ENCODE data around the gene CLC. TPM values are rescaled to one million over a fixed set of nuclear protein-coding genes. Genes with fewer than 3 reads are reported as not detected.
"Not testable (repeated sequence)": the region's sequence is repeated elsewhere in the genome, so short reads cannot be mapped to it uniquely, and the experiment has no call there.

CLC gene
- polyA plus RNA-seq, 1 donor from 2014 or later, result not detected

DNA sequence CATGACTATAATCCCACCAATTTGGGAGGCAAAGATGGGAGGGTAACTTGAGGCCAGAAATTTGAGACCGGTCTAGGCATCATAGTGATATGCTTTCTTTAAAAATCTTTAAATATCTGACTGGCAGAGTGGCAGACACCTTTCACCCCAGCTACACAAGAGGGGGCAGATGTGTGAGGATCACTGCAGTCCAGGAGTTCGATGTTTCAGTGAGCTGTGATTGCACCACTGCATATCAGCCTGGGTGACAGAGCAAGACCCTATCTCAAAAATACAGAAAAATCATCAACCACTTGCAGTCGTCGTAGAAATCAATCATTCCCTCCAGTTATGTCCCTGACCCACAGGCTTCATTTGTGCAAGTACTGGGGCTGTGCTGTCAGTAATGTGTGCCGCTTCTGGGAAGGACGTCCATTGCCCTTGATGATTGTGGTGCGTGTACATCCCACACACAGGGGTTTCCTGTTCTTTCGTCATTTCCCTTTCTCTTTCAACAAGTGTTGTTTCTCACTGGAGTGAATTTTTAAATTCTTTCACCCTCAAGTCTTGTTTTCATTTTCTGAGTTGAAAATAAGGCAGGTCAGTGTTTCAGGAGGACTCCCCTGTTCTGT lies 32.1 kb downstream of the CLC start:
- Mint-ChIP-seq H3K4me1 (peaks cover 0 to 6% (median 0%) of the 10 kb centered on the region in 3 donors), H3K27me3 (peaks cover 13% of the 10 kb centered on the region), H3K9me3 (peaks cover 0 to 3% (median 0%) of the 10 kb centered on the region in 3 donors), H3K36me3 (no peaks in the 10 kb centered on the region), H3K27ac (peak overlapping the region in 1 of 3 donors; percentile 13), H3K4me3 (no peak overlapping the region)

DNA sequence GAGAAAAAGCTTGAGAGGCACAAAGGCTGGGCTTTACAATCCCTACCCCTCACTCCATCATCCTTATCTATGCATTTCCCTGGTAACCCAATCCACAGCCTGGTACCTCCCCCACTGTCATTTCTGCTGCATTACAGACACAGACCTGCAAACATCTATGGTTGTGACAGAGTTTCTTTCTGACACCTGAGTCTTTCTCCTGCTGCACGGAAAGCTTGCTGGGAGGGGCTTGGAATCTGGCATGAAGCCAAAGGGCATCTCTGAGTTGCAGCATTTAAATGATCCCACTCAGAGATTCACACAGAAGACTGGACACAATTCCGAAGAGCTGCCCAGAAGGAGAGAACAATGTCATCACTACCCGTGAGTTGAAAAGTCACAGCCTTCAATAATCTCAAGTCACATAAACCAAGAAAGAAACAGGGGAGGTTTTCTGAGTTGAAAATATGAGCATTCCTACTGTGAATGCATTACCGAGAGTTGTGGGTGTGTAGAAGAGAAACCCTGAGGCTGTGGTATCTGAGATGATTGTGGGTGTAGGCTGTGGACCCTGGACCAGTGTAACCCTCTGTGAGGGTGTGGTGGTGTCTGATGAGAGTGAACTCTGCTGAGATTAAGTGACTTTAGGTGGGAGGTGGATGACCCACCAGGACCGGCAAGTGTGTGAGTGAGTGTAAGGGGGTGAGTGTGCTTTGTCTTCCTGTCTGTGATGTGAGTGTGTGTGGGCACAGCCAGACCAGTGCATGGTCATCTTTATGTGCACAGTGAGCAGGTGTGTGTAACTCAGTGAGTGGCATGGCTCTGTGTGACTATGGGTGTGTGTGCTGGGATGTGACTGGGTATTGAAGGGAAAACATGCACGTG lies 33.4 kb downstream of the CLC start, which contains the start of gene LGALS14:
Gene LGALS14 (plus strand): TSS at position 301 of the 864 bp plus-strand sequence. CDS start 48 bp downstream, at position 349.
- peaks cover 19% of the 10 kb centered on the region for H3K27me3 Mint-ChIP-seq
- peaks cover 0 to 6% (median 0%) of the 10 kb centered on the region in 3 donors for H3K4me1 Mint-ChIP-seq
- H3K27ac Mint-ChIP-seq, result no peak within 1 kb of the TSS
- H3K4me3 Mint-ChIP-seq, result peak within 1 kb of the TSS in 1 of 4 donors; percentile 6
- peaks cover 0 to 3% (median 0%) of the 10 kb centered on the region in 3 donors for H3K9me3 Mint-ChIP-seq
- no peaks in the 10 kb centered on the region for H3K36me3 Mint-ChIP-seq

DNA sequence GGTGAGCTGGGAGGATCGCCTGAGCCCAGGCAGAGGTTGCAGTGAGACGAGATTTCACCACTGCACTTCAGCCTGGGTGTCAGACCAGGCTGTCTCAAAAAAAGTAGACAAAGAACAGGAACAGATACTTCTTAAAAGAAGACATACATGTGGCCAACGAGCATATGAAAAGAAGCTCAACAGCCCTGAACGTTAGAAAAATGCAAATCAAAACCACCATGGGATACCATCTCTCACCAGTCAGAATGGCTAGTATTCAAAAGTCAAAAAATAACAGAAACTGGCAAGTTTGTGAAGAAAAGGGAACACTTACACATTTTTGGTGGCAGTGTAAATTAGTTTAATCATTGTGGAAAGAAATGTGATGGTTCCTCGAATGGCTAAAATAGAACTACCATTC lies 36.5 kb downstream of the CLC start:
- Mint-ChIP-seq H3K36me3 (no peaks in the 10 kb centered on the region), H3K27me3 (peaks cover 23% of the 10 kb centered on the region), H3K27ac (no peak overlapping the region), H3K4me1 (peaks cover 0 to 6% (median 0%) of the 10 kb centered on the region in 3 donors), H3K9me3 (peaks cover 0 to 3% (median 0%) of the 10 kb centered on the region in 3 donors), H3K4me3 (no peak overlapping the region)

DNA sequence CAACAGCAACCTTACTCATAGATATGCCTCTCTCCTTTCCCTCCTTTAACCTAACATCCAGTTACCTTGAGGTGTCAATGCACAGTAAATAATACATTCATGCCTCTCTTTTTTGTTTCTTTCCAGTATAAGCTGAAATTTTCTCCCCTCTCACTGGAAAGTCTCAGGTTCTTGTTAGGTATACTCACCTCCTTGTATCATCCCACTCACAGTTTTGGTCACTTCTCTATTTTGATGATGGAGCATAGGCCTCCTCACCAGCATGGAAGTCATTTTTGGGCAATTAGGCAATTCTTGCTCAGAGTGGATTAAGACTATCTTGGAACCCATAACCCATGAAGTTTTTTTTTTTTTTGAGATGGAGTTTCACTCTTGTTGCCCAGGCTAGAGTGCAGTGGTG lies 39.3 kb downstream of the CLC start:
- Mint-ChIP-seq H3K4me1 (no peaks in the 10 kb centered on the region), H3K27me3 (peaks cover 29% of the 10 kb centered on the region), H3K4me3 (no peak overlapping the region), H3K36me3 (no peaks in the 10 kb centered on the region), H3K27ac (no peak overlapping the region), H3K9me3 (peaks cover 0 to 3% (median 0%) of the 10 kb centered on the region in 3 donors)

DNA sequence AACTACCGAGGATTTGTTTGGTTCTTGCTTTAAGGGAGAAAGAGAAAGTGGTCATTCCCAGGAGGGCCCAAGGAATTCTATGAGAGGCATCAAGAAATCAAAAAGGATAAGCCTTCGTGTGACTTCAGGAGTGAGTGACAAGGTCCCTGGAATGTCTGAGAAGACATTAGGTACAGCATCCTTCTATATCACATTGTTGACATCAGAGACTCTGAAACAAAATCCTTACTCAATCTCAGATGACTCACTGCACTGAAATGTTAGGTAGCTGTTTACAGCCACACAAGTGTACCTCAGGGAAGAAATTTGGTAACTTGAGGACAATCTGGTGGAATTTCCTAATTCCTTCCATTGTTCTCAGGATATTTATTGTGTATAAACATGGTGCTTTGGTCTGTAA lies 41.4 kb downstream of the CLC start:
- H3K4me3 Mint-ChIP-seq, result no peak overlapping the region
- H3K36me3 Mint-ChIP-seq, result no peaks in the 10 kb centered on the region
- no peaks in the 10 kb centered on the region for H3K9me3 Mint-ChIP-seq
- no peak overlapping the region for H3K27ac Mint-ChIP-seq
- no peaks in the 10 kb centered on the region for H3K4me1 Mint-ChIP-seq
- H3K27me3 Mint-ChIP-seq, result peaks cover 20% of the 10 kb centered on the region

DNA sequence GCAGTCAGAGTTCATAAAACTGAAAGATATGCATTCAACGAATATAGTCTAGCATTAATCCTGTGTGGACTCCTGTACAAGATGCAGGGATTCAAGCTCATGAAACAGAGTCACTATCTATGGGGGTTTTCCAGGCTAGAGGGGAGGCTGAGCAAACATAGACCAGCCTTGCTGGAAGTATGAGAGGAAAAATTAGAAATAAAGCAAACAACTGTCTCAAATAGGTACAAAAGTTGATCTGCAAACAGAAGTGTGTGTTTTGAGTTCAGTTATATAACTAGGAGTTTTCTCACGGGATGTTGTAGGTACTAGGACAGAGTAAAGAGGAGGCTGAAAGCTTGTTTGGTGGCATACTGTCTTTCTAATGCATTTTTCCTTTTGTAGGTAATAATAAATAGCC lies 42.1 kb downstream of the CLC start:
- Mint-ChIP-seq H3K4me1 (no peaks in the 10 kb centered on the region), H3K27me3 (peaks cover 20% of the 10 kb centered on the region), H3K27ac (no peak overlapping the region), H3K4me3 (no peak overlapping the region), H3K36me3 (no peaks in the 10 kb centered on the region), H3K9me3 (no peaks in the 10 kb centered on the region)

DNA sequence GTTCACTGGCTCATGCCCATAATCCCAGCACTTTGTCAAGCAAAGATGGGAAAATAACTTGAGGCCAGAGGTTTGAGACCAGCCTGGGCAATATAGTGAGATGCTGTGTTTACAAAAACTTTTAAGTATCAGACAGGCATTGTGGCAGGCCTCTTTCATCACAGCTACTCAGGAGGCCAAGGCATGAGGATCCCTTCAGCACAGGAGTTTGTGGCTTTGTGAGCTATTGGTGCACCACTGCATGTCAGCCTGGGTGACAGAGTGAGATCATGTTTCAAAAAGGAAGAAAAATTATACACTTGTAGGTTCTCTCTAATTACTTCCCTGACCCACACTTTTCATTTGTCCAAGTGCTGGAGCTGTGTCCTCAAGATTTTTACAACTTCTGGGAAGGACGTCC lies 45.0 kb downstream of the CLC start:
- peaks cover 0 to 2% (median 0%) of the 10 kb centered on the region in 3 donors for H3K9me3 Mint-ChIP-seq
- H3K27me3 Mint-ChIP-seq, result peaks cover 8% of the 10 kb centered on the region
- peaks cover 0 to 4% (median 0%) of the 10 kb centered on the region in 3 donors for H3K4me1 Mint-ChIP-seq
- H3K27ac Mint-ChIP-seq, result no peak overlapping the region
- H3K36me3 Mint-ChIP-seq, result peaks cover 2% of the 10 kb centered on the region
- no peak overlapping the region for H3K4me3 Mint-ChIP-seq

DNA sequence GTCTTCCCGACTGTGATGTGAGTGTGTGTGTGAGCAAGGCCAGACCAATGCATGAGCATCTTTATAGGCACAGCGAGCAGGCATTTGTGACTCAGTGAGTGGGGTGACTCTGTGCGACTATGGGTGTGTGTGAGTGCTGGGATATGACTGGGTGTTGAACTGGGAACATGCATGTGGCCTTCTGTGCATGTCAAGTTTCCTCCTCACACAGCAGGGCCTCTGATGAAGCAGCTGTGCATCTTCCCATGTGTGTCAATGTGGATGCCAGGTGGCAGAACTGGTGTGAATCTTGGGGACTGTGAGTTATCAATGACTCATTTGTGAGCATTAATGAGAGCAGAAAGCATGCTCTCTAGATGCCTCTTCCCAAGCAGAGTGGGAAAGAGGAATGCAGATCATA lies 45.7 kb downstream of the CLC start:
- H3K27me3 Mint-ChIP-seq, result peaks cover 8% of the 10 kb centered on the region
- H3K4me1 Mint-ChIP-seq, result peaks cover 0 to 5% (median 0%) of the 10 kb centered on the region in 3 donors
- H3K4me3 Mint-ChIP-seq, result peak overlapping the region in 1 of 4 donors; percentile 19
- no peak overlapping the region for H3K27ac Mint-ChIP-seq
- H3K9me3 Mint-ChIP-seq, result peaks cover 0 to 2% (median 0%) of the 10 kb centered on the region in 3 donors
- H3K36me3 Mint-ChIP-seq, result peaks cover 2% of the 10 kb centered on the region

DNA sequence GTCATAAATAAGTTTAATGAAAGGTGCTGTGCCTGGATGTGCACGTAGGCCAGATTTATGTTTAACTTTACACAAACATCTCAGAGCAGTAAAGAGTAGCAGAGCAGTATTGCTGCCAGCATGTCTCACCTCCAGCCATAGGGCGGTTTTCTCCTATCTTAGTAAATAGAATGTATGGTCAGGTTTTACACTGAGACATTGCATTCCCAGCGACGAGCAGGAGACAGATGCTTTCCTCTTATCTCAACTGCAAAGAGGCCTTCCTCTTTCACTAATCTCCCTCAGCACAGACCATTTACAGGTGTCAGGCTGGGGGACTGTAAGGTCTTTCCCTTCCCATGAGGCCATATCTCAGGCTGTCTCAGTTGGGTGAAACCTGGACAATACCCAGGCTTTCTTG lies 49.2 kb downstream of the CLC start:
- not testable (repeated sequence) for H3K4me3 Mint-ChIP-seq, H3K27me3 Mint-ChIP-seq, H3K27ac Mint-ChIP-seq, H3K36me3 Mint-ChIP-seq, H3K9me3 Mint-ChIP-seq, H3K4me1 Mint-ChIP-seq

DNA sequence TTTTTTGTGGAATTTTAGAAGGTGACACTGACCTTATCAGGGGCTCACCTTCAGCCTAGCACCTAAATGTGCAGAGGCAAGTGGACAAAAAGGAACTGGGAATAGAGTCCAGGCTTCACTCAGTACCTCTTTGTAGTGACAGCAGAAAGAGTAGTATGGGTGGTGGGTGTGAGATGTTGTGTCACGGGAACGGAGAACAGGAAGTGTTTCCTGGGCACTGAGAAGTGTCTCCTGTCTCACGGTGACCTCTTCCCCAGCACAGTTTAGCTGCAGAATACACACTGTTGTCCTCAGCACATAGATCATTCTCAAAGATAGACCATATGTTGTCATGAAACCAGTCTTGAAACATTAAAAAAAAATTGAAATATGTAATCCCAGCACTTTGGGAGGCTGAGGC lies 51.1 kb downstream of the CLC start:
- Mint-ChIP-seq H3K36me3 (peaks cover 6% of the 10 kb centered on the region), H3K27ac (no peak overlapping the region), H3K4me1 (peaks cover 0 to 5% (median 0%) of the 10 kb centered on the region in 3 donors), H3K27me3 (peaks cover 4% of the 10 kb centered on the region), H3K4me3 (no peak overlapping the region), H3K9me3 (peaks cover 0 to 2% (median 0%) of the 10 kb centered on the region in 3 donors)

DNA sequence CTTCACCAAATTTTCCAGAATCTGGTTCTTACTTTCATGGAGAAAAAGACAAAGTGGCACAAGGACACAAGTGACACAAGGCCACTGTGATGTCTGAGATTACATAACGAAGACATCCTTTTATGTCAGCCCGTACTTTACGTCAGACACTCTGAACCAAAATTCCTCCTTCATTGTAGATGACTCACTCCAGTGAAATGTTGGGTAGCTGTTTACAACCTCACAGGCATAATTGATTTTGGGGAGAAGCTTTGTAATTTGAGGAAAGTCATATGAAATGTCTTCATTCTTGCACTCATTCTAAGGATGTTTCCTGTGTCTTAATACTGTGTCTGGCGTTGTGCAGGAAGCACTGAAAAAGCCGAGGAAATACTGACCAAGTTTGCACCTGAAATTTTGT lies 53.6 kb downstream of the CLC start:
- H3K27me3 Mint-ChIP-seq, result peaks cover 4% of the 10 kb centered on the region
- H3K4me1 Mint-ChIP-seq, result peaks cover 3 to 5% (median 4%) of the 10 kb centered on the region in 3 donors
- H3K27ac Mint-ChIP-seq, result no peak overlapping the region
- H3K4me3 Mint-ChIP-seq, result no peak overlapping the region
- no peaks in the 10 kb centered on the region for H3K9me3 Mint-ChIP-seq
- peaks cover 4% of the 10 kb centered on the region for H3K36me3 Mint-ChIP-seq

DNA sequence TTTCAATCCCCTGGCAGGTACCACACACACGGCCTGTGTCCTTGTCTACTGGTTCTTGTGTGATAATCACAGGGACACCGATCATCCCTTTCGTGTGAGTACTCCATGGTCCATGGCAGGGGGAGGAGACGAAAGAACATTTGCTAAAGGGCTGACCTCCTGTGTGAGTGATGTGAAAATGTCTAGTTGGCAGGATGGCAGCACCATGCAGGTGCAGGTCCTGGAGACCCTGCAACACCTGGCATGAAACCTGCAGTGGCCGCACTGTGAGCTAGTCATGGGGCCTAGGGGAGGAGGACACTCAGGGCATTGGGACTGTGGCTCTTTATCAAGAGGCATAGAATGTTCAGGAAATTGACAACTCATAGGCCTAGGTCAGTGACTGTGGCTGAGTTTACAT lies 56.4 kb downstream of the CLC start:
- H3K4me1 Mint-ChIP-seq, result peaks cover 0 to 6% (median 4%) of the 10 kb centered on the region in 3 donors
- no peak overlapping the region for H3K4me3 Mint-ChIP-seq
- H3K36me3 Mint-ChIP-seq, result peaks cover 4% of the 10 kb centered on the region
- H3K27ac Mint-ChIP-seq, result no peak overlapping the region
- peaks cover 5% of the 10 kb centered on the region for H3K27me3 Mint-ChIP-seq
- H3K9me3 Mint-ChIP-seq, result no peaks in the 10 kb centered on the region

Other genes starting within 250 kb of the CLC start
- 1.5 TPM for gene DLL3, start 239.1 kb downstream of the CLC start, polyA plus RNA-seq
- gene SELENOV, start 222.9 kb downstream of the CLC start, polyA plus RNA-seq, result not detected
- gene EID2B, start 205.2 kb downstream of the CLC start, polyA plus RNA-seq, result 2.5 TPM
- gene EID2, start 197.9 kb downstream of the CLC start, polyA plus RNA-seq, result 14.6 TPM
- not detected for gene LGALS13, start 135.5 kb downstream of the CLC start, polyA plus RNA-seq
- gene LGALS16, start 82.1 kb downstream of the CLC start, polyA plus RNA-seq, result not detected
- gene LGALS14, start 33.5 kb downstream of the CLC start, polyA plus RNA-seq, result not detected
- gene LEUTX, start 40.8 kb upstream of the CLC start, polyA plus RNA-seq, result not detected
- 16.9 TPM for gene DYRK1B, start 96.1 kb upstream of the CLC start, polyA plus RNA-seq
- gene FBL, start 108.3 kb upstream of the CLC start, polyA plus RNA-seq, result 183 TPM
- gene FCGBP, start 196.6 kb upstream of the CLC start, polyA plus RNA-seq, result 0.25 TPM
- 98.9 TPM for gene PSMC4, start 233.1 kb upstream of the CLC start, polyA plus RNA-seq